HG02798 (cell line): ENCODE measurements around the gene ADAMTS12.

Experiments
- ATAC-seq: cut with Tn5 transposase; IDR thresholded peaks from one replicate; pipeline ENCODE4 v1.9.1; 2021; ENCODE audit warnings: mild to moderate bottlenecking; ENCODE audit not compliant: unreplicated experiment, poor library complexity

ADAMTS12 gene

GRCh38 chr5:33501899-33502298 is 389.9 kb downstream of the ADAMTS12 start:
- no peak for ATAC-seq

- no peak for ATAC-seq
Measured at GRCh38 chr5:33501260-33501659, 390.5 kb downstream of the ADAMTS12 start.

DNA sequence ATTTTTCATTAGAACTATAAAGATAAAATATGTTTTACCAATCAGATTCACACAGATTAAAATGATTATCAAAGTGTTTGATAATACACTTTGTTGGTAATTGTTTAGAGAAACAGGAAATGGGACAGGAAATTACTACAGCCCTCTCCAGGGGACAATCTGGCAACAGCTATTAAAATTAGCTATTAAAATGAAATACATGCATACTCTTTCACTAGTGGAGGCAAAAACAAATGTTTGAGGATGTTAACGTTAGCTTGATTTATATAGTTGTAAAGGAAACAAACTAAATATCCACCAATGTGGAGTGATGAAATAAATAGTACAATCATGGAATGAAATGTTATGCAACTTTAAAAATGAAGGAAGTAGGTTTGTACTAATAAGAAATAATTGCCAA is 397.3 kb downstream of the ADAMTS12 start:
- ATAC-seq = no peak

- ATAC-seq = no peak
Measured at GRCh38 chr5:33491941-33492340, 399.8 kb downstream of the ADAMTS12 start.

DNA sequence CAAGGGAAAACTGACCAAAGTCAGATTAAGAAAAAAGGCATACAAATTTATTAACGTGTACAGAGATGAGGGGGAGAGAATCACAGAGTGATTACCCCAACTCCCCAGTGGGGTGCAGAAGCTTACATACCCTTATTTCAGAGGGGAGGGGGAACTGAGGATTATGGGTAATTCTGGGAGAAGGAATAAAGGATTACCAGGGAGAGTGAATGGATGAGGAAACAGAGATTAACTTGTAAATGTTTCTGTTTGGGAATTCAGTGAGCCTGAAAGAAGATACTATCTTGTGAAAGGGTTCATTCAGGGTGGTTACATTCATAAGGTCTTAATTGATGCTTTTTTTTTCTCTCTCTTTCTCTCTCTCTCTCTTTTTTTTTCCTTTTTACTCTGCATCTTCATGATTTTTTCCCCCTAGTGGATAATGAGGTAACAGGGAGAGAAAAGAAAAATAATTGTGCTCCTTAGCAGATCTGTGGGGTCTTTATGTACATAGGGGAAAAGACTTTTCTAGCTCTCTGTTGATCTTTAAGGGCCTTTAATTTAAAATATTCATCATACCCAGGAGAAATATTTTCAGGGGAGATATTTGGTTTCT is 401.6 kb downstream of the ADAMTS12 start:
- no peak for ATAC-seq

DNA sequence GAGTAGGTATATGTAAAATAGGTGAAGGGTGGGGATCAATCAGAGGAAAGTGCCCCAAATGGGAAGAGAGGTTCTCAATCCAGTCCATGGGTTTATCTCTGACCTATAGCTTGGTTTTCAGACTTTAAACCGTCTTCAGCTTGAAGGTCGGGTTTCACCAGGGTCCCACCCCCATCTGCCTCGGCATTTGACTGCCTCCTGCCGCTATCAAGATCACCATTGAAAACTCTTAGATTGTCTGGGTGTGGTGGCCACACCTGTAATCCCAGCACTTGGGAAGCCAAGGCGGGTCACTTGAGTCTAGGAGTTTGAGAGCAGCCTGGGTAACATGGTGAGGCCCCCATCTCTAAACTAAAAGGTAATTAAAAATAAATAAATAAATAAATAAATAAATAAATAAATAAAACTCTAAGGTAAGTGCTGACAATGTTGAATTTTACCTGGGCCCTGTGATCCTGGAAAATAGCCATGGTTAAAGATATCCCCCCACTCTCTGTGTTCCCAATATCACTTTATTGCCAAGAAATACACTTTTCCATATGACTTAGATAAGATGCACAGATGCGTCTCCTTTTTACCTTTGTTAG is 402.2 kb downstream of the ADAMTS12 start:
- no peak for ATAC-seq

- no peak for ATAC-seq
Measured at GRCh38 chr5:33488558-33489355, 403.0 kb downstream of the ADAMTS12 start.

DNA sequence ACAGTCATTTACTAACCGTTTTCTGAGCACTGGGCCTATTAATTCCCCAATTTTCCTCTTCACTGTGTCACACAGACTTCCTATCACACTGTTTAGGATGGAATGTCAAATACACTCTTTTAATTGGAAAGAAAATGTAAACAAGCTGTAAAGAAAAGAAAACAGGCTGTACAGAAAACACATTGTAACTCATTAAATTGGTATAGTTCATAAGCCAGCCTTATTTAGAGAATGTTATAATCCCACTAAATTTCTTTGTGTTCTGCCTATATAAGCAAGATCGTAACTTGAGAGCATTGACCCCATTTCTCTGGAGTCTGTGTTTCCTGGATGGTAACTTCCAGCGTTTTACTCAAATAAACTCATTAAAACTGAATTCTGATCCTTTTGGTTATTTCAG is 404.6 kb downstream of the ADAMTS12 start:
- ATAC-seq = no peak

GRCh38 chr5:33482335-33482734 is 409.5 kb downstream of the ADAMTS12 start:
- no peak for ATAC-seq

- ATAC-seq = no peak
Measured at GRCh38 chr5:33480876-33481275, 410.9 kb downstream of the ADAMTS12 start.

DNA sequence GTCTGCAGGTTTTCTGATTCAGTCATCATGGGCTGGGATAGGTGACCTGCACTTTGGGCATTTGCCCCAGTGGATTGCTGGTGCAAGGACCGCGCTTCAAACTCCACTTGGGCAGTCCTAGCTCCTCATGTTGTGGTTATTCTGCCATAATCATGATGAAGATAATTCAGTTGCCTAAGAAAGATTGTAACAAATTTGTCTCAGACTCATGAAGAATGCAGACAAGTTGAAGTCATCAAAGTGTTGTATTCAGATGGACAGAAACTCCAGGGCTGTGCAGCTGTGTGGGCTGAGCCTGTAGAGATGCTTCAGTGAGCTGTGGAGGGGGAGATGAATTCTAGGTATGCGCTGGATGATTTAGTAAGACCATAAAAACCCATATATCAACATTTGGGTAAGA is 412.5 kb downstream of the ADAMTS12 start:
- no peak for ATAC-seq

DNA sequence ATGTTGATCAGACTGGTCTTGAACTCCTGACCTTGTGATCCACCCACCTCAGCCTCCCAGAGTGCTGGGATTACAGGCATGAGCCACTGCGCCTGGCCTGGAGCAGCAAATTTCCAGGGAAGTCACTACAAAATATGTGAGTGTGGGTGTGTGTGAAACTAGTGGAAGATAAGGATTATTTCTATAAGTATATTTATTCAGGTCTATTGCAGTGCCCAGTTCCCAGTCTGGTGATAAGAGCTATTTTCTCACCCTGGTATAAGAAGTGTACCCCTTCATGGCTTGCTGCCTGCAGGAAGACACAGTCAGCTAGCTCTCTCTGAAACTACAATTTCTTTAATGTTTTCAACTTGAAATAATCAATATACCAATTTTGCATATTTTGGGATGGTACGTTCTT is 414.0 kb downstream of the ADAMTS12 start:
- no peak for ATAC-seq

DNA sequence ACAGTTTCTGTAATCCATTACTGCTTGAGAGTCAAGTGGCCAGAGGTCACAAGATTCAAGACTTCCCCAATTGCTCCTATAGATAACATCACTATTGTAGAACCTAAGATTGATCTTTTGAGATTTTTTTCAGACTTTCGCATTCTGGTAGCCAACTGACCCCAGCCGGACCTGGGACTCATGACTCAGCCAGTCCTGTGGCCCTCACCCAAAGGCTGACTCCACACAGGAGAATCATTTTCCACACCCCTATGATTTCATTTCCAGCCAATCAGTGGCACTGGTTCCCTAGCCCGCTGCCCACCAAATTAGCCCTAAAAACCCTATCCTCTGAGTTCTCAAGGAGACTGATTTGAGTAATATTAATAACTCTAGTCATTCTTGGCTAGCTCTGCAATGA is 414.8 kb downstream of the ADAMTS12 start:
- ATAC-seq = no peak

DNA sequence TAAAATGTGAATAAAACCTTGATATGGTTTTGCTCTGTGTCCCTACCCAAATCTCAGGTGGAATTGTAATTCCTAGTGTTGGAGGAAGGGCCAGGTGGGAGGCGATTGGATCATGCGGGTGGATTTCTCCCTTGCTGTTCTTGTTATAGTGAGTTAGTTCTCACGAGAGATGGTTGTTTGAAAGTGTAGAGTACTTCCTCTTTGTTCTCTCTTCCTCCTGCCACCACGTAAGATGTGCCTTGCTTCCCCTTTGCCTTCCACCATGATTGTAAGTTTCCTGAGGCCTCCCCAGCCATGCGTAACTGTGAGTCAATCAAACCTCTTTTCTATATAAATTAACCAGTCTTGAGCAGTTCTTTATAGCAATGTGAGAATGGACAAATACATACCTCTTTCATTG is 416.1 kb downstream of the ADAMTS12 start:
- no peak for ATAC-seq

- ATAC-seq = no peak
Measured at GRCh38 chr5:33474931-33475499, 416.8 kb downstream of the ADAMTS12 start.

GRCh38 chr5:33474004-33474403 is 417.8 kb downstream of the ADAMTS12 start:
- ATAC-seq = no peak
